ENCODE measurements around the gene BABAM1.
"Not testable (repeated sequence)": the region's sequence is repeated elsewhere in the genome, so short reads cannot be mapped to it uniquely, and the experiment has no call there.

Gene BABAM1

GRCh38 chr19:17243830-17244617 is 23.2 kb upstream of the BABAM1 start:
- no peak for ATAC-seq

GRCh38 chr19:17244618-17245534 is 22.4 kb upstream of the BABAM1 start:
- no peak for ATAC-seq

- ATAC-seq: peak in 1 of 2 donors; percentile 5
Observed at GRCh38 chr19:17245535-17245984, 21.7 kb upstream of the BABAM1 start, which contains the start of gene NR2F6. NR2F6 (minus strand) TSS chr19:17245919; CDS start chr19:17245220, 699 bp downstream.

- ATAC-seq: no peak
Observed at GRCh38 chr19:17246681-17247425, 20.4 kb upstream of the BABAM1 start.

- no peak for ATAC-seq
Observed at GRCh38 chr19:17248011-17248776, 19.0 kb upstream of the BABAM1 start.

- ATAC-seq: no peak
Observed at GRCh38 chr19:17249887-17250548, 17.2 kb upstream of the BABAM1 start.

- no peak for ATAC-seq
Observed at GRCh38 chr19:17254636-17255035, 12.6 kb upstream of the BABAM1 start.

- no peak for ATAC-seq
Observed at GRCh38 chr19:17255150-17255621, 12.1 kb upstream of the BABAM1 start.

- ATAC-seq: no peak
Observed at GRCh38 chr19:17256130-17256529, 11.1 kb upstream of the BABAM1 start.

- no peak for ATAC-seq
Observed at GRCh38 chr19:17259118-17259780, 8.0 kb upstream of the BABAM1 start.

- no peak for ATAC-seq
Observed at GRCh38 chr19:17259934-17260333, 7.3 kb upstream of the BABAM1 start.

GRCh38 chr19:17260842-17261325 is 6.4 kb upstream of the BABAM1 start:
- peak; percentile 98 to 99 for ATAC-seq

- no peak for ATAC-seq
Observed at GRCh38 chr19:17262557-17262956, 4.7 kb upstream of the BABAM1 start.

- no peak for ATAC-seq
Observed at GRCh38 chr19:17263712-17264640, 3.3 kb upstream of the BABAM1 start.

- ATAC-seq: no peak
Observed at GRCh38 chr19:17264641-17264979, 2.6 kb upstream of the BABAM1 start, which contains the start of gene USHBP1. USHBP1 (minus strand) TSS chr19:17264745; CDS start chr19:17264299, 446 bp downstream.

- no peak for ATAC-seq
Observed at GRCh38 chr19:17266026-17266425, 1.2 kb upstream of the BABAM1 start.

GRCh38 chr19:17266589-17266974 is 661 bp upstream of the BABAM1 start:
- no peak for ATAC-seq

- no peak for ATAC-seq
Observed at GRCh38 chr19:17268754-17269153, 1.5 kb downstream of the BABAM1 start.

- ATAC-seq: not testable (repeated sequence)
Observed at GRCh38 chr19:17274892-17275291, 7.6 kb downstream of the BABAM1 start.
